GM23248 (cell line): ENCODE measurements around the gene BCAP29. TPM values are rescaled to one million over a fixed set of nuclear protein-coding genes. Genes with fewer than 3 reads are reported as not detected.

Experiments
- DNase-seq: peaks from one replicate; pipeline ENCODE4 v3.0.0-alpha.2; 2015
- H2AFZ ChIP-seq: fragments of 200-600 bp; sonication (generic); 2 replicates; pipeline ENCODE4 v1.6.1; 2016; ENCODE audit warnings: antibody characterized with exemption
- H3F3A ChIP-seq: fragments of 200-600 bp; sonication (generic); 2 replicates; pipeline ENCODE4 v1.6.1; 2016; ENCODE audit warnings: mild to moderate bottlenecking, antibody characterized with exemption, mixed run types; ENCODE audit not compliant: insufficient read depth
- H3K27ac ChIP-seq: fragments of 200-600 bp; sonication (generic); 2 replicates; pipeline ENCODE4 v1.5.1; 2016; ENCODE audit warnings: mild to moderate bottlenecking
- H3K27me3 ChIP-seq: fragments of 200-600 bp; sonication (generic); replicated peaks from 2 replicates; pipeline ENCODE4 v1.6.1; 2016; ENCODE audit warnings: mild to moderate bottlenecking; ENCODE audit not compliant: insufficient read depth
- H3K36me3 ChIP-seq: fragments of 200-600 bp; sonication (generic); 2 replicates; pipeline ENCODE4 v1.6.1; 2016; ENCODE audit warnings: low read depth, mild to moderate bottlenecking
- H3K4me1 ChIP-seq: fragments of 200-600 bp; sonication (generic); 2 replicates; pipeline ENCODE4 v1.6.1; 2016; ENCODE audit warnings: mild to moderate bottlenecking; ENCODE audit not compliant: insufficient read depth
- H3K4me2 ChIP-seq: fragments of 200-600 bp; sonication (generic); one replicate; pipeline ENCODE4 v1.6.1; 2016; ENCODE audit warnings: mild to moderate bottlenecking; ENCODE audit not compliant: unreplicated experiment
- H3K4me3 ChIP-seq: fragments of 200-600 bp; sonication (generic); 2 replicates; pipeline ENCODE4 v1.5.1; 2016; ENCODE audit warnings: mild to moderate bottlenecking
- H3K79me2 ChIP-seq: fragments of 200-600 bp; sonication (generic); 2 replicates; pipeline ENCODE4 v1.6.1; 2016; ENCODE audit warnings: mild to moderate bottlenecking; ENCODE audit not compliant: insufficient read depth
- H3K9ac ChIP-seq: fragments of 200-600 bp; sonication (generic); 2 replicates; pipeline ENCODE4 v1.6.1; 2016; ENCODE audit warnings: mild to moderate bottlenecking
- H3K9me2 ChIP-seq: fragments of 200-600 bp; sonication (generic); 2 replicates; pipeline ENCODE4 v1.6.1; 2016; ENCODE audit warnings: mixed run types, mild to moderate bottlenecking, moderate library complexity; ENCODE audit not compliant: insufficient read depth
- H3K9me3 ChIP-seq: fragments of 200-600 bp; sonication (generic); one replicate; pipeline ENCODE4 v1.6.1; 2017; ENCODE audit warnings: low read depth
- H4K20me1 ChIP-seq: fragments of 200-600 bp; sonication (generic); 2 replicates; pipeline ENCODE4 v1.6.0; 2016; ENCODE audit not compliant: insufficient read depth
- EZH2 ChIP-seq: fragments of 200-600 bp; sonication (generic); IDR thresholded peaks from 2 replicates; pipeline ENCODE4 v1.6.1; 2018; ENCODE audit warnings: antibody characterized with exemption, mild to moderate bottlenecking; ENCODE audit not compliant: insufficient read depth, poor library complexity, severe bottlenecking
- EZH2phosphoT487 ChIP-seq: fragments of 200-600 bp; sonication (generic); IDR thresholded peaks from 2 replicates; pipeline ENCODE4 v1.6.1; 2018; ENCODE audit warnings: antibody characterized with exemption, moderate library complexity, mild to moderate bottlenecking, low read depth; ENCODE audit not compliant: insufficient read depth
- WGBS, 2 experiments: methylation state at CpG; one replicate each; pipeline ENCODE4 v1.1.6; 2015 to 2017; ENCODE audit warnings: low lambda C conversion rate in 2 of 2, low coverage in 1 of 2; ENCODE audit errors: missing lambda C conversion rate in 2 of 2; 5-methylcytosine and 5-hydroxymethylcytosine counted together
- in situ Hi-C: fragments of 300-500 bp; cut with MboI; formaldehyde crosslinking; loops from 2 replicates; pipeline ENCODE4 v1.15.0; 2020
- polyA plus RNA-seq: library from polyadenylated mRNA; unstranded; fragments of >200 nt; fragmentation: Nextera tagmentation; extraction: Ambion mirVana; gene quantifications from 2 replicates; pipeline ENCODE4 v1.2.1, GENCODE V29; 2016
- total RNA-seq: library from RNA; depleted of rRNA; stranded (reverse); fragments of >200 nt; shearing (Covaris generic); gene quantifications from 2 replicates; pipeline ENCODE4 v1.2.3, GENCODE V29; 2014

Gene BCAP29
- total and polyA plus RNA-seq, 2 experiments from 2014 or later, result 106 to 138 TPM

DNA sequence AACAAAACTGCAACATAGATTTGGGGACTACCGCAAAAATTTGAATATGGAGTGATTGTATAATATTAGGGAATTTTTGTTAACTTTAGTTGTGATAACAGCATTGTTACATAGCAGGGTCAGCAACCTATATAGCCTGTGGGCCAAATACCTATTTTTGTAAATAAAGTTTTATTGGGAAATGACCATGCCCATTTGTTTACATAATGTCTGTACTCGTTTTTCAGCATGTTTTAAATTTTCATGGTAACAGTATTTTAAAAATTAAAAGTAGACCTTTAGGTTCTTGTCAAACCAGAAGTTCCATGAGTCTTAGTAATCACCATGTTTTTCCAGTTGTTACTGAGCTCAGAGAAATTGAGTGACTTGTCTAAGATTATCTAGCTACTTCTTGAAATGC lies 4.7 kb downstream of the BCAP29 start:
- no peaks in the 10 kb centered on the region for H4K20me1 ChIP-seq
- no peaks in the 10 kb centered on the region for H3K9me3 ChIP-seq
- in situ Hi-C loops, result no loop called here
- H3K4me3 ChIP-seq, result no peak overlapping the region
- 73 to 76% methylated on average over 2 of the region's 2 CpGs for WGBS, 2 experiments
- H3K4me2 ChIP-seq, result no peak overlapping the region
- TF ChIP-seq EZH2phosphoT487 (no peak), EZH2 (no peak)
- no peaks in the 10 kb centered on the region for H3K27me3 ChIP-seq
- H3K79me2 ChIP-seq, result peaks cover 79% of the 10 kb centered on the region
- H2AFZ ChIP-seq, result no peak overlapping the region
- peaks cover 16% of the 10 kb centered on the region for H3K36me3 ChIP-seq
- DNase-seq, result no peak
- H3F3A ChIP-seq, result 0 out of 2 replicates have a peak, but pooled peaks cover 6% of the 10 kb centered on the region
- H3K9ac ChIP-seq, result no peak overlapping the region
- peaks cover 18% of the 10 kb centered on the region for H3K4me1 ChIP-seq
- H3K9me2 ChIP-seq, result no peaks in the 10 kb centered on the region
- no peak overlapping the region for H3K27ac ChIP-seq

- no peak overlapping the region for H3K4me2 ChIP-seq
- no peak overlapping the region for H2AFZ ChIP-seq
- H3F3A ChIP-seq, result peaks cover 41% of the 10 kb centered on the region
- H3K4me1 ChIP-seq, result peaks cover 23% of the 10 kb centered on the region
- H4K20me1 ChIP-seq, result no peaks in the 10 kb centered on the region
- H3K9ac ChIP-seq, result no peak overlapping the region
- in situ Hi-C loops, result no loop called here
- peaks cover 45% of the 10 kb centered on the region for H3K79me2 ChIP-seq
- no peak for TF ChIP-seq EZH2phosphoT487
- no peak for TF ChIP-seq EZH2
- H3K9me2 ChIP-seq, result no peaks in the 10 kb centered on the region
- H3K27me3 ChIP-seq, result no peaks in the 10 kb centered on the region
- no peak for DNase-seq
- 94 to 97% methylated on average over 5 of the region's 5 CpGs for WGBS, 2 experiments
- H3K4me3 ChIP-seq, result no peak overlapping the region
- H3K36me3 ChIP-seq, result peaks cover 13% of the 10 kb centered on the region
- H3K9me3 ChIP-seq, result no peaks in the 10 kb centered on the region
- H3K27ac ChIP-seq, result no peak overlapping the region
Measured at GRCh38 chr7:107588529-107589130, 8.6 kb downstream of the BCAP29 start.

DNA sequence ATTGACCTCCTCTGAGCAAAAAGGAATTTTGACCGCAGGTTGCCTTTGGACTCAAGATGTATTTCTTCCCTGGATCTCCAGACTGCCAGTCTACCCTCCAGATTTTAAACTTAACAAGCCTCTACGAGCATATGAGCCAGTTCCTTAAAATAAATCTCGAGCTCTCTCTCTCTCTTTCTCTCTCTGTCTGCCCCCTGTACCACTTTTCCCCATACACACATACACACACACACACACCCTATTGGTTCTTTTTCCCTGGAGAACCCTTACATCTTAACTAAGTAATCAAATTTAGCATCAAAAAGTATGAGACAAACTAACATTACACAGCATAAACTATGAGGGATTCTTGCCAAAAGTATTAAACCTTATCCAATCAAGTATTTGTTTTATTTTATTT lies 11.4 kb downstream of the BCAP29 start:
- H3K4me3 ChIP-seq, result no peak overlapping the region
- DNase-seq, result peak; percentile 28
- 91 to 94% methylated on average over 3 of the region's 3 CpGs for WGBS, 2 experiments
- H3K79me2 ChIP-seq, result peaks cover 23% of the 10 kb centered on the region
- H3K9ac ChIP-seq, result no peak overlapping the region
- H3K9me3 ChIP-seq, result no peaks in the 10 kb centered on the region
- no peak overlapping the region for H2AFZ ChIP-seq
- H3K4me1 ChIP-seq, result peaks cover 43% of the 10 kb centered on the region
- TF ChIP-seq EZH2phosphoT487, result no peak
- no peak for TF ChIP-seq EZH2
- no peaks in the 10 kb centered on the region for H3K9me2 ChIP-seq
- H3K4me2 ChIP-seq, result no peak overlapping the region
- in situ Hi-C loops, result no loop called here
- H3K27me3 ChIP-seq, result no peaks in the 10 kb centered on the region
- H3K36me3 ChIP-seq, result peaks cover 8% of the 10 kb centered on the region
- peaks cover 64% of the 10 kb centered on the region for H3F3A ChIP-seq
- peak overlapping the region; percentile 76 for H3K27ac ChIP-seq
- no peaks in the 10 kb centered on the region for H4K20me1 ChIP-seq

DNA sequence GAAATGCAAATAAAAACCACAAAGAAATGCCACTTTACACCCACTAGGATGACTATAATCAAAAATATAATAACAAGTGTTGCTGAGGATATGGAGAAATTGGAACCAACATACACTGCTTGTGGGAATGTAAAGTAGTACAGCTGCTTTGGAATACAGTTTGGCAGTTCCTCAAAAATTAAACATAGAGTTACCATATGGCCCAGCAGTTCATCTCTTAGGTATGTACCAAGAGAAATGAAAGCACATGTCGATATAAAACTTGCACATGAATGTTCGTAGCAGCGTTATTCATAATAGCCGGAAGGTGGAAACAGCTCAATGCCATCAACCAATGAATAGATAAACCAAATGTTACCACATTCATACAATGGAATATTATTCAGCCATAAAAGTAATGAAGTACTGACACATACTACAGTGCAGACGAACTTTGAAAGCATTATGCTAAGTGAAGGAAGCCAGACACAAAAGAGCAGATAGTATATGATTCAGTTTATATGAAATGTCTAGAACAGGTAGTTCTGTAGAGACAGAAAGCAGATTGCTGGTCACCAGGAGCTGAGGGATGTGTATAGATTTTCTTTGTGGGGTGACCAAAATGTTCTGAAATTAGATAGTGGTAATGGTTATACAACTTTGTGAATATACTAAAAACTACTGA lies 12.4 kb downstream of the BCAP29 start:
- in situ Hi-C loops, result no loop called here
- no peaks in the 10 kb centered on the region for H4K20me1 ChIP-seq
- peak overlapping the region; percentile 76 for H3K27ac ChIP-seq
- 20 to 21% methylated on average over 5 of the region's 5 CpGs for WGBS, 2 experiments
- no peaks in the 10 kb centered on the region for H3K9me3 ChIP-seq
- peak overlapping the region; percentile 24; the same call in 1 of the 2 replicates for H3K4me3 ChIP-seq
- TF ChIP-seq EZH2phosphoT487 (0 out of 2 replicates have a peak, but pooled peaks have one; percentile 16), EZH2 (no peak)
- H3K36me3 ChIP-seq, result peaks cover 6% of the 10 kb centered on the region
- H3K9me2 ChIP-seq, result no peaks in the 10 kb centered on the region
- peak; percentile 90 for DNase-seq
- H3K4me2 ChIP-seq, result peak overlapping the region; percentile 16
- peaks cover 47% of the 10 kb centered on the region for H3K4me1 ChIP-seq
- no peaks in the 10 kb centered on the region for H3K27me3 ChIP-seq
- H3F3A ChIP-seq, result peaks cover 61% of the 10 kb centered on the region
- H2AFZ ChIP-seq, result no peak overlapping the region
- peaks cover 15% of the 10 kb centered on the region for H3K79me2 ChIP-seq
- H3K9ac ChIP-seq, result no peak overlapping the region
